ENCODE results near the gene KLHL30.

Gene KLHL30

DNA sequence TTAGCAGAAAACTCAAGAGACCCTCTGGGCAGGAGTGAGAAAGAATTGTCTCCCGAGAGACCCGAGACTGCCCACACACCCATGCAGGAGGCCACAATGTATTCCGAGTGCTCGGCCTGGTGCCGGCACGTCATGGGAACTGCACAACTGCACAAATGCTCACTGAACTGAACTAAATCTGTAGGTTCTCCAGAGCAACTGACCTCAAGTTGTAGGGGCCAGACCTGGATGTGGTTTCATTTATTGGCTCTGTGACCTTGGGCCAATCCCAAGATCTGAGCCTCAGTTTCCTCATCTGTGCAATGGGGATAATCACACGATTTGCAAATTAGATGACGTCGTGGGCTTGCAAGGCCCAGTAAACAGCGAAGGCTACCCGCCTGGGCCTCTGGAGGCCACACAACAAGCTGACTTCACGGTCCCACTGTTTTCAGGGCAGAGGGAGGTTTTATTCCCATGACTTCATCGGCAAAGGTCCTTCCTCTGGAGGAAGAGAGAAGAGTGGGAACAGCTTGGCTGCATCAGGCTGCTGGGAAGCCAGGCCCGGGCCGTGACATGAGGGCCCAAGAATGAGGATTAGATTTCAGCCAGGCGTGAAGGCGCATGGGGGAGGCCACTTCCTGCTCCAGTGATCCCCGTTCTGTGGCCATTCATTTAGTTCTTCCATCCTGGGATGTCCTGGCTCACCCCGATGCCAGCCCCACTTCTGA lies 16.7 kb downstream of the KLHL30 start:
- Histone ChIP-seq H3K79me2 (ENCODE audit: insufficient read depth, low read depth) (no peaks in the 10 kb centered on the region), H3K27me3 (ENCODE audit: insufficient read depth, low read depth) (no peaks in the 10 kb centered on the region), H3K4me2 (no peak overlapping the region), H3K4me1 (ENCODE audit: low read depth, poor library complexity, severe bottlenecking) (no peaks in the 10 kb centered on the region), H3K27ac (no peak overlapping the region), H4K20me1 (ENCODE audit: insufficient read depth) (no peaks in the 10 kb centered on the region), H3K9ac (no peak overlapping the region), H3K36me3 (ENCODE audit: insufficient read depth) (no peaks in the 10 kb centered on the region), H3K4me3 (IDR thresholded peaks at IDR 0.05; ENCODE audit: insufficient read depth, low read depth, low read length) (no peak overlapping the region), H2AFZ (ENCODE audit: low read depth) (no peak overlapping the region)
- TF ChIP-seq, protein P1, sequence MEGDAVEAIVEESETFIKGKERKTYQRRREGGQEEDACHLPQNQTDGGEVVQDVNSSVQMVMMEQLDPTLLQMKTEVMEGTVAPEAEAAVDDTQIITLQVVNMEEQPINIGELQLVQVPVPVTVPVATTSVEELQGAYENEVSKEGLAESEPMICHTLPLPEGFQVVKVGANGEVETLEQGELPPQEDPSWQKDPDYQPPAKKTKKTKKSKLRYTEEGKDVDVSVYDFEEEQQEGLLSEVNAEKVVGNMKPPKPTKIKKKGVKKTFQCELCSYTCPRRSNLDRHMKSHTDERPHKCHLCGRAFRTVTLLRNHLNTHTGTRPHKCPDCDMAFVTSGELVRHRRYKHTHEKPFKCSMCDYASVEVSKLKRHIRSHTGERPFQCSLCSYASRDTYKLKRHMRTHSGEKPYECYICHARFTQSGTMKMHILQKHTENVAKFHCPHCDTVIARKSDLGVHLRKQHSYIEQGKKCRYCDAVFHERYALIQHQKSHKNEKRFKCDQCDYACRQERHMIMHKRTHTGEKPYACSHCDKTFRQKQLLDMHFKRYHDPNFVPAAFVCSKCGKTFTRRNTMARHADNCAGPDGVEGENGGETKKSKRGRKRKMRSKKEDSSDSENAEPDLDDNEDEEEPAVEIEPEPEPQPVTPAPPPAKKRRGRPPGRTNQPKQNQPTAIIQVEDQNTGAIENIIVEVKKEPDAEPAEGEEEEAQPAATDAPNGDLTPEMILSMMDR (conservative IDR thresholded peaks at IDR 0.05; ENCODE audit: low read depth, low read length) = no peak

DNA sequence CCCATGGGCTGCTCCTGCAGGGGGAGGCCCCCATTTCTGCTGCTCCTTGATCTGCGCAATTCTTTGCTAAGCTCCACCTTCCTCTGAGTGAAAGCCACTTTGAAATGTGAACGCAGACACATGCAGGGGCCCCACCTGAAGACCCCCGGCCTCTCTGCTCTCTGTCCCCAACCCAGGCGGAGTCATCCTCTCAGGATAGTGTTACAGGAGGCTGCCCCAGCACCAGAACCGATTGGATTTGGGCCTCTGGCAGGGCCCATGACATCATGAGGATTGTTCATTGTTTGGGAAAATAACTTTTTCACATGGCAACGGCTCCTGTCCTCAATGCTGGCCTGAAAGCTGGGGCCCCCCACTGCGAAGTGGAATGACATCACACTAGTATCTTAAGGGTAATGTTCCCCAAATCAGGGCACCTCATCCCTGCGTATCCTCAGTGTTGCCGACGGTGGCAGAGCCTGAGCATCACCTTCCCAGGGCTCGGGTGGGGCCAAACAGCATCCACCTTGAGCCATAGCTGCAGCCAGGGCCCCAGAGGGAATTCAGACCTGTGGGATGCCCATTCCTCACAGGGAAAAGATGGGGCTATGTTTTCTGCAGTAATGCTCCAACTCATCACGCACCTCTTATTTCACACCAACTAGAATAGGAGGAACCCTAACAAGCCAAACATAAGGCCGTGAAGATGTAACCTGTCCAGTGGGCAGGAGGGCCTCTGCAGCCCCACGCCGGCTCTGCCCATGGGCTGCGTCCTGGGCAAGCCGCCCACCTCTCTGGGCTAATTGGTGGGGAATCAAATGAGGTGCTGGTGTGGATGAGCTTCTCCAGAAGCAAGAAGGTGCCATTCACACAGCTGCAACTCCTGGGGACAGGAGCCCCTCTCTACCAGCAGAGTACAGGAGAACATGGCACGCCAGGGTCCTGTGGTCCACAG lies 17.6 kb downstream of the KLHL30 start:
- Histone ChIP-seq H3K4me2 (no peak overlapping the region), H2AFZ (ENCODE audit: low read depth) (no peak overlapping the region), H3K27ac (no peak overlapping the region), H3K4me3 (IDR thresholded peaks at IDR 0.05; ENCODE audit: insufficient read depth, low read depth, low read length) (no peak overlapping the region), H3K9ac (no peak overlapping the region), H4K20me1 (ENCODE audit: insufficient read depth) (no peaks in the 10 kb centered on the region), H3K79me2 (ENCODE audit: insufficient read depth, low read depth) (no peaks in the 10 kb centered on the region), H3K36me3 (ENCODE audit: insufficient read depth) (no peaks in the 10 kb centered on the region), H3K4me1 (ENCODE audit: low read depth, poor library complexity, severe bottlenecking) (no peaks in the 10 kb centered on the region), H3K27me3 (ENCODE audit: insufficient read depth, low read depth) (no peaks in the 10 kb centered on the region)
- TF ChIP-seq, protein P1 (conservative IDR thresholded peaks at IDR 0.05; ENCODE audit: low read depth, low read length) = no peak

DNA sequence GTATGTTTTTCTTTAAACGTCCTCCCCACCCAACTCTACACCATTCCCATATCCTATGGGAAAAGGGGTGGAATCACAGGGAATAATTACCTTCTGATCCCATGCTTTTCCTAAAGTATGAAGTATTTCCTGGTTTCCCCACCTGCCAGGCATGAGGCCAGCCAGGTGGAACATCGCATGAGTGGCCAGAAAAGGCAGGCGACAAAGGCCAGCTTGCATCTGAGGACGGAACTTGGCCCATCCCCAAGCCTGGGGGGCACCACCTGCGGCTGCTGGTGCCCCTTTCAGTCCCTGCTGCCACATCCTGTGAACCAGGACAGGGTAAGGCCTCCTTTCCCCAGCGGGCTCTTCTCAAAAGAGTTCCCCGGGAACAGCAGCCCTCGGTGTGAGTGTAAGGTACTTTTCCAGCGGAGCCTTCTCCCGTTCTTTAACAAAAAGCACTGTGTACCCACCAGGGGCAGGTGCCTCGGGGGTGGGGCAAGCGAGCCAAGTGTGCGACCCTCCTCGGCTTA lies 19.1 kb downstream of the KLHL30 start:
- H3K4me1 ChIP-seq (ENCODE audit: low read depth, poor library complexity, severe bottlenecking) = no peaks in the 10 kb centered on the region
- H3K79me2 ChIP-seq (ENCODE audit: insufficient read depth, low read depth) = no peaks in the 10 kb centered on the region
- no peak overlapping the region for H2AFZ ChIP-seq (ENCODE audit: low read depth)
- no peaks in the 10 kb centered on the region for H3K36me3 ChIP-seq (ENCODE audit: insufficient read depth)
- no peak overlapping the region for H3K9ac ChIP-seq
- no peak overlapping the region for H3K27ac ChIP-seq
- no peaks in the 10 kb centered on the region for H4K20me1 ChIP-seq (ENCODE audit: insufficient read depth)
- no peaks in the 10 kb centered on the region for H3K27me3 ChIP-seq (ENCODE audit: insufficient read depth, low read depth)
- no peak overlapping the region for H3K4me2 ChIP-seq
- TF ChIP-seq, protein P1 (conservative IDR thresholded peaks at IDR 0.05; ENCODE audit: low read depth, low read length) = no peak
- no peak overlapping the region for H3K4me3 ChIP-seq (IDR thresholded peaks at IDR 0.05; ENCODE audit: insufficient read depth, low read depth, low read length)

DNA sequence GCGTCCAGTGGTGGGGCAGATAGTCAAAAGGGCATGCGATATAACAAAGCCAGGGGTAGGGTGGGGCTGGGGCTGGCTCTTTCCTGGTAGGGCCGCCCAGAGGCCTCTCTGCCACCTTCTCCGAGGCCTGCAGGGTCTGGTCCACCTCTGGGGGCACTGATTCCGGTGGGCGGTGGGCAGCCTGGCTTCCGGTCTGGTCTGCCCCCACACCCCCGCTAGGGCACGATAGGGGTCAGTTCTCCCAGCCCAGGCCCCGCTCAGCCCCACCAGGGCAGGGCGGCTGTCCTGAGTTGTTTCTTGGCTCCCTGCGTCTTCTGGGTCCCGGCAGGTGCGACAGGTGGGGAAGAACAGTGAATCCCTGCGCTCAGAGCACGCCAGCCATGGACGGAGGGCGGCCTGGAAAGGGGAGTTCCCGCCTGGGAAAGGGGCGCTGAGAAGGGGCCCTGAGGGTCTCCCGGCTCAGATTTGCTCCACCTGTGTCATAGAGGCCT lies 19.6 kb downstream of the KLHL30 start:
- H3K27ac ChIP-seq = no peak overlapping the region
- H3K27me3 ChIP-seq (ENCODE audit: insufficient read depth, low read depth) = no peaks in the 10 kb centered on the region
- no peak overlapping the region for H2AFZ ChIP-seq (ENCODE audit: low read depth)
- H3K4me3 ChIP-seq (IDR thresholded peaks at IDR 0.05; ENCODE audit: insufficient read depth, low read depth, low read length) = no peak overlapping the region
- H4K20me1 ChIP-seq (ENCODE audit: insufficient read depth) = no peaks in the 10 kb centered on the region
- no peaks in the 10 kb centered on the region for H3K79me2 ChIP-seq (ENCODE audit: insufficient read depth, low read depth)
- H3K4me2 ChIP-seq = no peak overlapping the region
- TF ChIP-seq, protein P1 (conservative IDR thresholded peaks at IDR 0.05; ENCODE audit: low read depth, low read length) = no peak
- H3K36me3 ChIP-seq (ENCODE audit: insufficient read depth) = no peaks in the 10 kb centered on the region
- no peaks in the 10 kb centered on the region for H3K4me1 ChIP-seq (ENCODE audit: low read depth, poor library complexity, severe bottlenecking)
- no peak overlapping the region for H3K9ac ChIP-seq
